ENCODE data around the gene NELFCD. TPM values are rescaled to one million over a fixed set of nuclear protein-coding genes. Genes with fewer than 3 reads are reported as not detected.

NELFCD gene
- total and polyA plus RNA-seq, 4 donors: 31.5 to 93.9 (median 42.4) TPM

GRCh38 chr20:58938541-58938940 is 42.5 kb upstream of the NELFCD start:
- Histone ChIP-seq H3K36me3 (ENCODE audit: control insufficient read depth in 4 of 4, insufficient read depth in 4 of 4, low read length in 4 of 4) (no peaks in the 10 kb centered on the region), H3K4me1 (ENCODE audit: control insufficient read depth in 5 of 5, insufficient read depth in 5 of 5, low read length in 5 of 5) (peaks cover 0 to 18% (median 0%) of the 10 kb centered on the region in 5 donors), H3K9me3 (ENCODE audit: control insufficient read depth in 4 of 4, insufficient read depth in 3 of 4, low read length in 3 of 4) (no peaks in the 10 kb centered on the region), H3K9ac (ENCODE audit: insufficient read depth in 1 of 2, low read length in 2 of 2) (no peak overlapping the region), H3K27me3 (ENCODE audit: control insufficient read depth in 3 of 3, insufficient read depth in 3 of 3, low read length in 2 of 3) (no peaks in the 10 kb centered on the region), H3K27ac (ENCODE audit: low read depth in 1 of 2, low read length in 1 of 2) (no peak overlapping the region), H3K4me3 (no peak overlapping the region)
- no peak for DNase-seq
- WGBS, 2 donors: 53 to 75% methylated on average over 1 of the region's 1 CpG
- TF ChIP-seq, protein P1, sequence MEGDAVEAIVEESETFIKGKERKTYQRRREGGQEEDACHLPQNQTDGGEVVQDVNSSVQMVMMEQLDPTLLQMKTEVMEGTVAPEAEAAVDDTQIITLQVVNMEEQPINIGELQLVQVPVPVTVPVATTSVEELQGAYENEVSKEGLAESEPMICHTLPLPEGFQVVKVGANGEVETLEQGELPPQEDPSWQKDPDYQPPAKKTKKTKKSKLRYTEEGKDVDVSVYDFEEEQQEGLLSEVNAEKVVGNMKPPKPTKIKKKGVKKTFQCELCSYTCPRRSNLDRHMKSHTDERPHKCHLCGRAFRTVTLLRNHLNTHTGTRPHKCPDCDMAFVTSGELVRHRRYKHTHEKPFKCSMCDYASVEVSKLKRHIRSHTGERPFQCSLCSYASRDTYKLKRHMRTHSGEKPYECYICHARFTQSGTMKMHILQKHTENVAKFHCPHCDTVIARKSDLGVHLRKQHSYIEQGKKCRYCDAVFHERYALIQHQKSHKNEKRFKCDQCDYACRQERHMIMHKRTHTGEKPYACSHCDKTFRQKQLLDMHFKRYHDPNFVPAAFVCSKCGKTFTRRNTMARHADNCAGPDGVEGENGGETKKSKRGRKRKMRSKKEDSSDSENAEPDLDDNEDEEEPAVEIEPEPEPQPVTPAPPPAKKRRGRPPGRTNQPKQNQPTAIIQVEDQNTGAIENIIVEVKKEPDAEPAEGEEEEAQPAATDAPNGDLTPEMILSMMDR (IDR thresholded peaks at IDR 0.05; ENCODE audit: control extremely low read depth, extremely low read depth): no peak
- ATAC-seq (ENCODE audit: insufficient read depth, low FRiP score): no peak

DNA sequence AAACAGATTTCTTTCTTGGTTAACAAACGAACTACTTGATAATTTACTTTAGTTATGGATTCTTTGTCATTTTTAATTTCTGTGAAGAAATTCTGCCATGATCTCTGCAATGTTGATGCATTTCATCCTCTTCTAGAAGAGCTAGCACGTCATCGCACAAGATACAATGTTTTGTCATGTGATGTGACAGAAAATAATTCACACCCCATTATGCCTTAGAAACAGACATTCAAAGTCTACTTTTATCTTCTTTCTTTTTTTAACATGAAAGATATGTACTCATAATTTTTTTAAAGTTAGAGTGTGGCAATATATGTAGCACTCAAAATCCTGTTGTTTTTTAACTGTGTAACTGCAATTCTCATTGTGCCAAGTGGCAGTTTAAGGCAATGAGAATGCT is 39.6 kb upstream of the NELFCD start:
- Histone ChIP-seq H3K27ac (ENCODE audit: low read depth in 1 of 2, low read length in 1 of 2) (no peak overlapping the region), H3K4me3 (no peak overlapping the region), H3K27me3 (ENCODE audit: control insufficient read depth in 3 of 3, insufficient read depth in 3 of 3, low read length in 2 of 3) (no peaks in the 10 kb centered on the region), H3K36me3 (ENCODE audit: control insufficient read depth in 4 of 4, insufficient read depth in 4 of 4, low read length in 4 of 4) (no peaks in the 10 kb centered on the region), H3K4me1 (ENCODE audit: control insufficient read depth in 5 of 5, insufficient read depth in 5 of 5, low read length in 5 of 5) (peaks cover 0 to 18% (median 0%) of the 10 kb centered on the region in 5 donors), H3K9ac (ENCODE audit: insufficient read depth in 1 of 2, low read length in 2 of 2) (peak overlapping the region in 1 of 2 donors; percentile 5), H3K9me3 (ENCODE audit: control insufficient read depth in 4 of 4, insufficient read depth in 3 of 4, low read length in 3 of 4) (no peaks in the 10 kb centered on the region)
- WGBS, 2 donors: 59 to 79% methylated on average over 3 of the region's 3 CpGs
- DNase-seq: peak in 2 of 3 donors; percentile 71 to 79
- TF ChIP-seq, protein P1 (IDR thresholded peaks at IDR 0.05; ENCODE audit: control extremely low read depth, extremely low read depth): no peak
- ATAC-seq (ENCODE audit: insufficient read depth, low FRiP score): no peak

DNA sequence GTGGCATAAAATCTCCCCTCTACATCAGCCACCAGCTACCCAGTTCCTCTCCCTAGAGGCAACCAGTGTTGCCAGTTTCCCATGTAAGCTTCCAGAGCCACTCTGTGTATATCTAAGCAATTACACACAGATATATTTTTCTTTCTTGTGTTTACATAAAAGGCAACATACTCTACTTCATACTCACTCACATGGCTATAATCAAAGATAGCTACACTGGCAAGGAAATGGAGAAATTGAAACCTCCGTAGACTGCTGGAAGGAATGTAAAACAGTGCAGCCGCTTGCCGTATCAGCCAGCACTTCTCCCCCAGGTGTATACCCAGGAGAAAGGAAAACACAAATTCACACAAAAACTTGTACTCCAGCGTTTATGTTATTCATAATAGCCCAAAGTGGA is 38.5 kb upstream of the NELFCD start:
- H3K9ac ChIP-seq (ENCODE audit: insufficient read depth in 1 of 2, low read length in 2 of 2): no peak overlapping the region
- no peaks in the 10 kb centered on the region for H3K9me3 ChIP-seq (ENCODE audit: control insufficient read depth in 4 of 4, insufficient read depth in 3 of 4, low read length in 3 of 4)
- ATAC-seq (ENCODE audit: insufficient read depth, low FRiP score) (no peak), DNase-seq (peak in 2 of 3 donors; percentile 26 to 31)
- H3K36me3 ChIP-seq (ENCODE audit: control insufficient read depth in 4 of 4, insufficient read depth in 4 of 4, low read length in 4 of 4): no peaks in the 10 kb centered on the region
- H3K4me3 ChIP-seq: no peak overlapping the region
- peaks cover 0 to 18% (median 0%) of the 10 kb centered on the region in 5 donors for H3K4me1 ChIP-seq (ENCODE audit: control insufficient read depth in 5 of 5, insufficient read depth in 5 of 5, low read length in 5 of 5)
- WGBS, 2 donors: 53 to 74% methylated on average over 4 of the region's 4 CpGs
- H3K27me3 ChIP-seq (ENCODE audit: control insufficient read depth in 3 of 3, insufficient read depth in 3 of 3, low read length in 2 of 3): no peaks in the 10 kb centered on the region
- H3K27ac ChIP-seq (ENCODE audit: low read depth in 1 of 2, low read length in 1 of 2): no peak overlapping the region
- TF ChIP-seq, protein P1 (IDR thresholded peaks at IDR 0.05; ENCODE audit: control extremely low read depth, extremely low read depth): no peak

GRCh38 chr20:58944610-58945009 is 36.4 kb upstream of the NELFCD start:
- H3K27me3 ChIP-seq (ENCODE audit: control insufficient read depth in 3 of 3, insufficient read depth in 3 of 3, low read length in 2 of 3): no peaks in the 10 kb centered on the region
- ATAC-seq (ENCODE audit: insufficient read depth, low FRiP score): no peak
- H3K9ac ChIP-seq (ENCODE audit: insufficient read depth in 1 of 2, low read length in 2 of 2): no peak overlapping the region
- H3K4me1 ChIP-seq (ENCODE audit: control insufficient read depth in 5 of 5, insufficient read depth in 5 of 5, low read length in 5 of 5): peaks cover 0 to 18% (median 0%) of the 10 kb centered on the region in 5 donors
- H3K27ac ChIP-seq (ENCODE audit: low read depth in 1 of 2, low read length in 1 of 2): no peak overlapping the region
- WGBS, 2 donors: 72 to 89% methylated on average over 5 of the region's 5 CpGs
- H3K9me3 ChIP-seq (ENCODE audit: control insufficient read depth in 4 of 4, insufficient read depth in 3 of 4, low read length in 3 of 4): no peaks in the 10 kb centered on the region
- TF ChIP-seq, protein P1 (IDR thresholded peaks at IDR 0.05; ENCODE audit: control extremely low read depth, extremely low read depth): no peak
- H3K36me3 ChIP-seq (ENCODE audit: control insufficient read depth in 4 of 4, insufficient read depth in 4 of 4, low read length in 4 of 4): no peaks in the 10 kb centered on the region
- no peak overlapping the region for H3K4me3 ChIP-seq
- peak in 1 of 3 donors; percentile 16 for DNase-seq

All from lung (tissue), 12 donors.